GM12875 (cell line): ENCODE results near the gene MRPL4.

Experiments used
- H3K4me3 ChIP-seq: one replicate; pipeline ENCODE4 v1.5.1; 2011; ENCODE audit warnings: low read depth, low read length, control low read depth
- TF ChIP-seq, protein P1 (sequence below): IDR thresholded peaks from 2 replicates; pipeline ENCODE4 v1.5.1; 2011; ENCODE audit warnings: low read depth, mild to moderate bottlenecking, control low read depth, inconsistent platforms, low read length, moderate library complexity, borderline replicate concordance; ENCODE audit not compliant: insufficient read depth

MRPL4 gene

DNA sequence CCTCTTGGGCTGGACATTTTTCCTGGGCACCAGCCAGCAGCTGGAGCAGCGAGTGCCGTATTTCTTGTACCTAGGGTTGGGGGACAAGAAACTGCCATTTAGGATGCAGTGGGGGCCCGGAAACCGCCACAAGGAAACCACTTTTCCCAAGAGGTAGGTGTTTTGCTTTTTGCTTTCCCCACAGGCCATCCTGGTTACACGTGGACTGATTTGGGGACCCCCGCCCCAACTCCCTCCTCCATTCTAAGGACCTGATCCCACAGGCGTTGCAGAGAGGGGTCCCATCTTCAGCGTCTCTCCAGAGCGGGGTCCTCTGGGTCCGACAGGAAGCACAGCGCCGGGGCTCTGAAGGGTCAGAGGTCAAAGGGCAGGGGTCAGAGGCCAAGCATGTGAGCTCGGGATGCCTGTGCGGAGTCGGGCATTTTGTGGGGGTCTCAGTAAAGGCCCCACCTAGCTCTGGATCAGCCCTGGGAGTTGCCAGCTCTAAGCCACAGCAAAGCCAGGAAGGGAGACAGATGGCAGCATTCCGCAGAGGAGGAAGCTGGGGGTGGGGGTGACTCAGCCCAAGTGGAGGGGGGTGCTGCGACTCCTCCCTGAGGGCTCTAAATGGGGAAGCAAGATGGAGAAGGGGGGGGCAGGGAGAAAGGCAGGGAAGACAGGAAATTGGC, 53.3 kb downstream of the MRPL4 start:
- no peak overlapping the region for H3K4me3 ChIP-seq
- TF ChIP-seq, protein P1, sequence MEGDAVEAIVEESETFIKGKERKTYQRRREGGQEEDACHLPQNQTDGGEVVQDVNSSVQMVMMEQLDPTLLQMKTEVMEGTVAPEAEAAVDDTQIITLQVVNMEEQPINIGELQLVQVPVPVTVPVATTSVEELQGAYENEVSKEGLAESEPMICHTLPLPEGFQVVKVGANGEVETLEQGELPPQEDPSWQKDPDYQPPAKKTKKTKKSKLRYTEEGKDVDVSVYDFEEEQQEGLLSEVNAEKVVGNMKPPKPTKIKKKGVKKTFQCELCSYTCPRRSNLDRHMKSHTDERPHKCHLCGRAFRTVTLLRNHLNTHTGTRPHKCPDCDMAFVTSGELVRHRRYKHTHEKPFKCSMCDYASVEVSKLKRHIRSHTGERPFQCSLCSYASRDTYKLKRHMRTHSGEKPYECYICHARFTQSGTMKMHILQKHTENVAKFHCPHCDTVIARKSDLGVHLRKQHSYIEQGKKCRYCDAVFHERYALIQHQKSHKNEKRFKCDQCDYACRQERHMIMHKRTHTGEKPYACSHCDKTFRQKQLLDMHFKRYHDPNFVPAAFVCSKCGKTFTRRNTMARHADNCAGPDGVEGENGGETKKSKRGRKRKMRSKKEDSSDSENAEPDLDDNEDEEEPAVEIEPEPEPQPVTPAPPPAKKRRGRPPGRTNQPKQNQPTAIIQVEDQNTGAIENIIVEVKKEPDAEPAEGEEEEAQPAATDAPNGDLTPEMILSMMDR: no peak

DNA sequence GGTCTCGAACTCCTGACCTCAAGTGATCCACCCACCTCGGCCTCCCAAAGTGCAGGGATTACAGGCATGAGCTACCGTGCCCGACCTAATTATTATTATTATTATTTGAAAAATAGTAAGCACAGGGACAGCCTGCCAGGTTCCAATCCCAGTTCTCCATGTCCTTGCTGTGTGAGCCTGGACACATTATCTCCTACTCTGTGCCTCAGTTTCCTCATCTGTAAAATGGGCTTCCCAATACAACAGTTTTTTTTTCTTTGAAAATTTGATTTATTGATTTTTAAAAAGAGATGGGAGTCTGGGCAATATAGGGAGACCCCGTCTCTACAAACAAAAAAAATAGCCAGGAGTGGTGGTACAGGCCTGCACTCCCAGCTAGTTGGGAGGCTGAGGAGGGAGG, 54.3 kb downstream of the MRPL4 start:
- no peak overlapping the region for H3K4me3 ChIP-seq
- TF ChIP-seq, protein P1: no peak

DNA sequence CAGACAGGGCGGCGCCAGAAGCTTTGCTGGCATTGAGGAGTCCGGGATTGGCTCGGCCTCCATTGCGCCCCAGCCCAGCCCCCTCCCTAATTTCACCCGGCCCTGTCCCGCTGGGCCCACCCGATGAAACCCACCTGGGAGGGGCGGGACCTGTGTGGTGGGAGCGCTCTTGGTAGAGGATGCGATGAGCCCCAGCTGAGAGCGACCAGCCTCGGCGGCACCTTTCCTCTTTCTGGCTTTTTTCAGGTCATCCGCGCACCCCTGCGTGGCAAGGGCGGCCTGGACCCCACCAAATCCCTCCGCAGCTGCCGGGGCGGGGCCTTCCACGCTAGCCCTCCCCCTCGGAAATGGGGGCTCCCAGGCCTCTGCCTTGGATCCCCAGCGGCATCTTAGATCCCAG, 57.4 kb downstream of the MRPL4 start, which contains the start of gene ZGLP1:
ZGLP1 (minus strand) TSS at position 393 of the 400 bp plus-strand sequence.
- H3K4me3 ChIP-seq: no peak within 1 kb of the TSS

More for the DNA sequence above, 57.4 kb downstream of the MRPL4 start, which contains the start of gene ZGLP1:
- TF ChIP-seq, protein P1: no peak
